Left cardiac atrium (tissue), 4 donors: ENCODE measurements around the gene CYB5R3. TPM values are rescaled to one million over a fixed set of nuclear protein-coding genes. Genes with fewer than 3 reads are reported as not detected.
A peak's percentile ranks its signal among the peaks of the same experiment; 100 is the strongest.

Experiments
- ATAC-seq, 2 donors: fragments of 200-7000 bp; cut with Tn5 transposase; one replicate each; pipeline ENCODE4 v1.9.1; 2020; ENCODE audit warnings: mild to moderate bottlenecking in 2 of 2, moderate library complexity in 2 of 2
- DNase-seq: peaks from one replicate; pipeline ENCODE4 v3.0.0-alpha.2; 2020
- intact Hi-C, 2 donors: fragments of 100-400 bp; cut with DNase I; formaldehyde crosslinking; loops; one replicate each; pipeline versions ENCODE4 v1.14.1 to v1.15.1; 2022 to 2023
- total RNA-seq, 2 donors: library from RNA; stranded (reverse); fragmentation: NEBNext Ultra II Directional; extraction: Animal tissue kit (Norgen Biotek cat#: 25700); gene quantifications; one replicate each; pipeline ENCODE4 v1.2.1, GENCODE V29; 2021
- donor health status: DM: no; HTN: yes; CAD: no.
- donor health status: DM: no; HTN: yes; CAD: no; lungs with severe emphysema.
- donor health status: DM: yes; HTN: yes; CAD: no.
- donor health status: Dilated cardiomyopathy.

The CYB5R3 gene
- total RNA-seq, 2 donors from 2014 or later: 295 to 306 TPM

- no peak for DNase-seq
- intact Hi-C loops: no loop called here
- no peak for ATAC-seq
Observed at GRCh38 chr22:42651134-42651533, 1.9 kb upstream of the CYB5R3 start.

DNA sequence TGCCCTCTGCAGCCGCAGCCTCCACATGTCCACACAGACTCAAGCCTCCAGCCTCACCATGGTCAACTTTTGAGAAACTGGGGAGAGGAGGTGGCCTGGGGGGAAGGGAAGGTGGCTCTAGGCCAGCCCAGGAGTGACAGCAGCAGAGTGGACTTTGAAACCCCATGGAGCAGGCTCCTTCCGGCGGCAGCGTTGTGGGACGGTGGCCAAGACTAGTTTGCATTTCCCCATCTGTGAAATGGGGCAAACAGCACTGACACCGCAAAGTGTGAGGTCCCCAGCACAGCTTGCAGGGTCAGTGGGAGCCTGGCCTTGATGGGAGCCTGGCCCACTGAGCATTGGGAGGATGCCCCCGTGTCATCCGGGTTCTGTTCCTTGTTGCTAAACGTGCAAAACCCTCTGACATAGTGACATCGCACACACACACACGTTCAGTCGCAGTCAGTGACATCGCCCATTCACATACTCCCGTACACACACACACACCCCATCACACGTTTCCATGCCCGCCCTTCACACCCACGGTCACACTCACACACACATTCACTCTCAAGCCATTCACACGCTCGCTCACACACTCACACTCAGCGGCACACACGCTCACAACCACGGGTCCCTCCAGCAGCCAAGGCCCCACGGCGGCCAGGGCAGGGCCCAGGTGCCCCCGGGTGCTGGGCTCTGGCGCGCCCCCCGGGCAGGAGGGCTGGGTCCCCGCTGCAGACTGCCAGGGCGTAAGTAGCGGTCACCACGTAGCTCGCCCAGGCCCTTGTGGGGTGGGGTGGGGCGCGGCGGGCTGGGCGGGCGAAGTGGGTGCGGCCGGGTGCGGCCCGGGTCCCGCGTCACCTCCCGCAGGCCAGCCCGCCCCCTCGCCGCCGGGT, 585 bp downstream of the CYB5R3 start:
- intact Hi-C loops: no loop called here
- peak; percentile 75 for DNase-seq
- ATAC-seq: peak; percentile 27 to 55

DNA sequence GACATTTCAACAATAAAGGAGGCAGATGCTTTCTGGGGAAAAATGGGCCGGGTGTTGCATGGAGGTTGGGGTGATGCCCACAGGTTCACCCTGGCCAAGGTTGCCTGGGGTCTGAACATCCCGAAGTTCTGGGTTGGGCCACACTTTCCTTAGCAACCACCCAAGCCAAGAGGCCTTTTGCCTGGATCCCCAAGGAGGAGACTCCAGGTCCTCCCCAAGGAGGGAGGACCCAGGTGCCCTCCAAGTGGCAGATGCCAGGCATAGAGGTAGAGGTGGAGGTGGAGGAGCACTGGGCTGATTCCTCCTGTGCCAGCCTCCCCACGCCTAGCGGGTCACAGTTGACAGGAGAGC, 1.2 kb downstream of the CYB5R3 start:
- DNase-seq: no peak
- intact Hi-C loops: no loop called here
- no peak for ATAC-seq

DNA sequence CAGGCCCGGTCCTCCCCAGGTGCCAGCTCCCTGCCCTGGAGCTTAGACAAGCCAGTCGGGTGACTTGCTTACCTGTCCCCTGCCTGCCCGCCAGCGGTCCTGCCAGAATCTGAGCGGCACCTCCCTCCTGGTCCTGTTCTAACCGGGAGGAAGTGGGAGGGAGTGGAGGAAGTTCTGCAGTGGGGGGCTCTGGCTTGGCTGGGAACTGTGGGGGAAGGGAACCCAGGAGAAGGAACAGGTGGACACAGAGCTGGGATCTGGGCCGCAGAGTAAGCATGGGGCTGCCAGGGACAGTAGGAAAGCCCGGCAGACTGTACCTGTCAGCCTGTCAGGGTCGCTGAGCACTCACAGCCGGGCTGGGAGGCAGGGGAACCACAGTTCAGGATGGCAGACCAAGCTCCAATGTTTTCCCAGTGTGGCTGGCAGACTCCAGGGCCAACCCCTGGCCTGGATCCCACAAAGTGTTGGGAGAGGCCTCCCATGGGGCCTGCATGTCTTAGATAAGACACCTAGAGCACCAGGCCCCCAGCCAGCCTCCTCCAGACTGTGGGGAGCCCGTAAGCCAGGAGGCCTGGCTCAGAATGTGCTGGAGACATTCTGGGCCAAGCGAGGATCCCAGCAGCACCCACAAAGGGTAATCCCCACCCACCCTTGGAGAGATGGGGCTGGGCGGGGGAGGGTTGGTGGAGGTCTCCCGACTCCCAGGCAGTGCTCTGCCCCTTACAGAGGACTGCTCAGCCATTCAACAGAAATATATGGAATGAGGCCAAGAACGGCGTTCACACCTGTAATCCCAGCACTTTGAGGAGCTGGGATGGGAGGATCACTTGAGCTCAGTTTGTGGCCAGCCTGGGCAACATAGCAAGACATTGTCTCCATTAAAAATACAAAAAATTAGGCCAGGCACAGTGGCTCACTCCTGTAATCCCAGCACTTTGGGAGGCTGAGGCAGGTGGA, 2.3 kb downstream of the CYB5R3 start:
- DNase-seq: peak; percentile 77
- intact Hi-C loops: no loop called here
- ATAC-seq: peak; percentile 46 to 56

DNA sequence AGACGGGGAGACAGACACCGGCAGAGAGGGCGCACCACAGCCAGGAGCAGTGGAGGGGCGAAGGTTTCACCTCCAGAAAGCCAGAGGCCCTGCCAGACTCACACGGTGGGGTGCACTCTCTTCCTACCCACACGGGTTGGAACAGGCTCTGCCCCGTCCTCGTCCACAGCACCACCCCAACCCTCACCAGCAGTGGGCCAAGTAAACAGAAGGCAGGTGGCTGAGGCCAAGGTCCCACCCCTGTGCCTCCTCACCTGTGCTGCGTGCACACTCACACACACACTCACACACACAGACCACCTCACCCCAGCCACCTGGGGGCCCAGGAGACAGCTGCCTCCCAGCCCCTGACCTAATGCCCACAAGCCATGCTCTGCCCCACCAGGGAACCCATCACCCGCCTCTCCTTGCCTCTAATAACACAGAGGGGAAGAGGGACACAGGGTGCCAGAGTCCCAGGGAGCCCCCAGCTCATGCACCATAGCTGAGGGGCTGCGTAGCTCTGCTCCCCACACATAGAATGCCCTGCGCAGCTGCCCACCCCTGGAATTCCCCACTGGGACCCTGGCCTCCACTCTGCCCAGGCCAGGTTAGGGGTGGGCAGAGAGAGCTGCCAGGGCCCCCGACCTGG, 3.1 kb downstream of the CYB5R3 start:
- intact Hi-C loops: no loop called here
- DNase-seq (no peak), ATAC-seq (peak in 1 of 2 donors; percentile 0)

GRCh38 chr22:42645341-42645937, 3.8 kb downstream of the CYB5R3 start:
- no peak for DNase-seq

GRCh38 chr22:42644422-42645340, 4.5 kb downstream of the CYB5R3 start:
- ATAC-seq (peak; percentile 2 to 14), DNase-seq (peak; percentile 72)
- intact Hi-C loops: no loop called here

More at GRCh38 chr22:42645341-42645937, 3.8 kb downstream of the CYB5R3 start:
- no peak for ATAC-seq
- intact Hi-C loops: no loop called here

GRCh38 chr22:42643634-42644421, 5.4 kb downstream of the CYB5R3 start:
- ATAC-seq: no peak

DNA sequence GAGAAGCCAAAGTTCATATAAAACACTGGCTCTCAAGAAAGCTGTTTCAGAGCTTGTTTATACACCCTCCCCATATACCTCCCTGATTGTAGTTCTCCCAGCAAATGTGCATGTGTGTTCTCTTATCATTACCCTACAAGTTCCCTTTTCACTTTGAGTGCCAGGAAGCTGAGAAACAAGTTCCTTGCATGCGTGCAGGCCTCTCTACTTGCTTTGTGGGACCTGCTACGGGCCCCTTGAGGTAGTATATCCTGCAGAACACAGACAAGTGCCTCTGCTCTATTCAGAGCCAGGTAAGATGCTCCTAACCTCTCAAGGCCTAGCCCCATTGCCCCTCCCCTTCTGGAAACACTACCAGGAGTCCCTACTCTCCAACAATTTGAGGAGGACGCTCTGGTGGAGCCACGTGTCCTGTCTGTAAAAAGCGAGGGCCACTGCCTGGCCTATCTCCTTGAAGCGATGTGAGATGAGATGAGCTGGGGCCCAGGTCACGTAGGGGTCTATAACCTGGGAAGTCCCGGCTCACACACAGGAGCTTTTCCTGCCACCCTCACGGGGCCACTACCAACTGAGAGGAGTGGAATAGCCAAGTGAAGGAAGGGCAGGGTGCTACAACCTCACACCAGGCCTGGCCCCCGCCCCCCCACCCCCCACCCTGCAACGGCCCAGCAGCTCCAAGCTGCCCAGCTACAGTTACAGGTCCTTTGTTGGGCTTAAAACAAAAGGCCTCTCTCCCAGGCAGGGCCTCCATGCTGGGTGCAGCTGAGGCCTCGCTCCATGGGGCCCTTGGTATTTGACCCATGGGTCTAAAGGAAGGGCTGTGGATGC, 6.2 kb downstream of the CYB5R3 start:
- ATAC-seq: no peak
- DNase-seq: no peak
- intact Hi-C loops: no loop called here

More at GRCh38 chr22:42643634-42644421, 5.4 kb downstream of the CYB5R3 start:
- DNase-seq: no peak
- intact Hi-C loops: no loop called here

DNA sequence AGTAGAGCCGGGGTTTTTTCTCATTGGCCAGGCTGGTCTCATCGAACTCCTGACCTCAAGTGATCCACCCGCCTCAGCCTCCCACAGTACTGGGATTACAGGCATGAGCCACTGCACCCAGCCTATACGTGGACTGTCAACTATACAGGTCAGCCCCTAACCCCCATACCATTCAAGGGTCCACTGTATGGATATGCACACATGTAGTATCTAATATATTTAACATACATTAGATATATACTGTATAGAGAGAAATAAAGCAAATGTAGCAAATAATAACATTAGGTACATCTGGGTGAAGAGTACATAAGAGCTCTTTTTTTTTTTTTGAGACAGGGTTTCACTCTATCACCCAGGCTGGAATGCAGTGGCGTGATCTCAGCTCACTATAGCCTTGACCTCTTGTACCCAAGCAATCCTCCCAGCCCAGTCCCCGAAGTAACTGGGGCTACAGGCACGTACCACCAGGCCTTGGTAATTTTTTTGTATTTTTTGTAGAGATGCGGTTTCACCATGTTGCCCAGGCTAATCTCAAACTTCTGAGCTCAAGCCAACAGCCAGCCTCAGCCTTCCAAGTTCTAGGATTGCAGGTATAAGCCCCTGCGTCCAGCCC, 7.3 kb downstream of the CYB5R3 start:
- ATAC-seq (no peak), DNase-seq (no peak)
- intact Hi-C loops: no loop called here

DNA sequence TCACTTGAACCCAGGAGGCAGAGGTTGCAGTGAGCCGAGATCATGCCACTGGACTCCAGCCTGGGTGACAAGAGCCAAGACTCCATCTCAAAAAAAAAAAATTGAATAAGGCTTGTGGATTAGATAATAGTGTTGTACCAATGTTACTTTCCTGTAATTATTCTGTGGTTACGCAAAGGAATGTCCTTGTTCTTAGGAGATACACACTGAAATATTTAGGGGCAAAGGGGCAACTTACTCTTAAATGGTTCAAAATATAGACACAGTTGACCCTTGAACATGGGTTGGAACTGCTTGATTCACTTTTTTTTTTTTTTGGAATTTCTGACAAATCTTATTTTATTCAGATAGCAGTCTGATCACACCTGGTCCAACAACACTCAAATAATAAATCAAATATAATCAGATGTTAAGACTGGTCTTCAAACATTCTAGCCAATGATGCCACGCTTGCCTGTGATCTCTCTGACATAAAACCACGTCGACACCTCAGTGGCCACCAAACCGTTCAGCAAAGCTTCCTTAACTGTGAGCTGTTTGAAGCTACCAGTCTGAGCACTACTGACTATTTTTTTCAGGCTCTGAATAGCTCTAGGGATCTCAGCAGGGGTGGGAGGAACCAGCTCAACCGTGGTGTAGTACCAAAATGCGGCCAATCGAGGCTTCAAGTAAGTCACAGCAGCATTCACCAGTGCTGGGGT, 9.5 kb downstream of the CYB5R3 start:
- intact Hi-C loops: no loop called here
- ATAC-seq (no peak), DNase-seq (no peak)

DNA sequence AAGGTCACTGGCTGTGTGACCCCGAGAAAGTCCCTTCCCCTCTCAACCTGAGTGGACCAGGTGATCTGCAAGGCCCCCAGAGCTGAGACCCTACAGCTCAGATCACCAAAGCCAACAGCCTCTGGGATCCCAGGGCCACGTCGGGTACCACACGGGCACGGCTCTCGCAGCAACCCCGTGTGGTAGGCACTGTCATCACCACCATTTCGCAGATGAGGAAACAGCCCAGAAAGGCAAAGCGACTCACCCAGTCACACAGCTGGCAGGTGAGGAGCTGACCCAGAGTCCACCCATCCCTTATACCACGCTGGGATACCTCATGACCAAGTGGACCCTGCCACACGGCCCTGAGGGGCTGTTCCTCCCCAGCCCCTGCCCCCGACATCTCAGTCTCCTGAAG, 11.6 kb downstream of the CYB5R3 start:
- ATAC-seq: no peak

DNA sequence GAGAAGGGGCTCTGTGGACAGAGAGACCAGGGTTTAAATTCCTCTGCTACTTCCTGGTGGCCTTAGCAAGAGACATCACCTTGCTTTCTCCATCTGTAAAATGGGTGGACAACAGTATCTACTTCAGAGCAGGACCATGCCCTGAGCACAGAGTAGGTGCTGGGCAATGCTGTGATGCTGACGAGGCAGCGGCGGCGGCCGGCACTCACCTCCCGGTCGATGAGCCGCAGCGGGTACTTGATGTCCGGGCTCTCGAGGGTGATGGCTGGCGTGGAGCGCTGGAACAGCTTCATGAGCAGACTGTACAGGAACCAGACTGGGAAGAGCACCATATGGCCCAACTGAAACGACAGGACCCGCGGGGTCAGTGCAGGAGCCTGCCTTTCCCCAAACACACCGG, 12.7 kb downstream of the CYB5R3 start:
- no peak for ATAC-seq
- DNase-seq: no peak

More for the DNA sequence above, 11.6 kb downstream of the CYB5R3 start:
- no peak for DNase-seq
- intact Hi-C loops: no loop called here

DNA sequence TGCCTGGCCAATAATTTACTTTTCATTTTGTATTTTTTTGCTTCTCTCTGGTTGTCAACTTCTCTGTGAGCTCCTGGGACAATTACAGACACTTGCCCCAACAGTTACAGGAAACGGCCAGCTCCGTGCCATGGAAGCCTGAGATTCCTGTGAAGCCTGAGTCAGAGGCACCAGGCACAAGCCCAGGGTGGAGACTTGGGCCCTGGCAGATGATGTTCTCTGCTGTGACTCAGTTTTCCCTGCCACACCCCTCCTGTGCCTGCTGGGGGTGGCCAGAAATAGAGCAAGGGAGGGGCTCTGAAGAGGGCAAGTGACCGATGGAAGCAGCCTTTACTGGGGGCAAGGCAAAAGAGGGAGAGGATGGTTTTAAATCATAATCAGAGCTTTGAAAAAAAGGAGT, 13.7 kb downstream of the CYB5R3 start:
- intact Hi-C loops: no loop called here
- DNase-seq (peak; percentile 85), ATAC-seq (peak; percentile 83 to 96)

More for the DNA sequence above, 12.7 kb downstream of the CYB5R3 start:
- intact Hi-C loops: no loop called here

DNA sequence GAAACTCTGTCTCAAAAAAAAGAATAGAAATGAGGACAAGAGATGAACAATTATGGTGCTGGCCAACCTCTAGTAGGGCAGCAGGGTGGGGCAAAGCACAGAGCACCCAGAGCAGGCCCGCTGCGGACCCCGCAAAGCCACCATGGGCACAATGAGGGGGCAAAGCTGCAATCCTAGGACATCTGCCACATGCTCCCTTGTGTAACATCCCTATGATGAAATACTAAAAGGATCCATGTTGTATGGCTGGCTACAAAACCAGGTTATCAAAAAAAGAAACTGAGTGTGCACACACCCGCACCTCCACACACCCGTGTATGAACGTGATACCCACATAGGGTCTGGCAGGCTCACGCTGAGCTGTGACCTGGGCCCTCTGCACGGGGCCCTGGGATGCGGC, 16.2 kb downstream of the CYB5R3 start:
- intact Hi-C loops: no loop called here
- ATAC-seq (no peak), DNase-seq (no peak)
